GM12878 (cell line): ENCODE results near the gene USP14. TPM values are rescaled to one million over a fixed set of nuclear protein-coding genes. Genes with fewer than 3 reads are reported as not detected.

Experiments
- ATAC-seq: fragments of 200-7000 bp; cut with Tn5 transposase; 3 replicates; pipeline ENCODE4 v1.9.1; 2020; ENCODE audit warnings: mild to moderate bottlenecking, moderate library complexity
- BruUV-seq: library from RNA; stranded (reverse); fragments of 400-500 nt; replicated peaks from 2 replicates; lab custom pipeline; 2021; lab: Mats Ljungman, UMichigan
- CTCF ChIA-PET: fragments of 300-600 bp; sonication (Branson Sonifier 250); formaldehyde crosslinking; extraction: SDS; loops from one replicate; lab custom pipeline; 2021; ENCODE audit warnings: inconsistent platforms; lab: Yijun Ruan, JAX
- POLR2A ChIA-PET: fragments of 350-600 bp; formaldehyde crosslinking; extraction: SDS; loops from one replicate; lab custom pipeline; 2021; ENCODE audit warnings: inconsistent platforms; lab: Charles Lee
- RAD21 ChIA-PET: fragments of 300-600 bp; sonication (Branson Sonifier 250); formaldehyde crosslinking; loops from one replicate; lab custom pipeline; 2023; ENCODE audit warnings: antibody characterized with exemption; ENCODE audit not compliant: unreplicated experiment; lab: Charles Lee
- SMC1A ChIA-PET: fragments of 300-600 bp; sonication (Branson Sonifier 250); formaldehyde crosslinking; loops from one replicate; lab custom pipeline; 2023; ENCODE audit not compliant: unreplicated experiment, uncharacterized antibody; lab: Charles Lee
- DNase-seq: peaks from one replicate; pipeline ENCODE4 v3.0.0-alpha.2; 2011; ENCODE audit warnings: low read depth, low spot score
- FAIRE-seq: peaks from 3 replicates; lab custom pipeline; 2011; peaks lifted over from hg19 to GRCh38; lab: Jason Lieb, UNC
- H2AFZ ChIP-seq: 2 replicates; pipeline ENCODE4 v1.6.0; 2011; ENCODE audit warnings: low read depth, low read length, control low read depth; ENCODE audit not compliant: control insufficient read depth
- H3K27ac ChIP-seq: 2 replicates; pipeline ENCODE4 v1.5.1; 2011; ENCODE audit warnings: control low read depth; ENCODE audit not compliant: control insufficient read depth, insufficient read depth
- H3K27me3 ChIP-seq, 2 experiments: replicated peaks in 1 of 2; 2 replicates each; pipeline versions ENCODE4 v1.6.0 to v1.6.1; 2011; ENCODE audit warnings: low read length in 1 of 2; ENCODE audit not compliant: control insufficient read depth in 2 of 2, insufficient read depth in 2 of 2
- H3K36me3 ChIP-seq, 2 experiments: 2 replicates each; pipeline ENCODE4 v1.5.1; 2011; ENCODE audit warnings: low read length in 1 of 2; ENCODE audit not compliant: control insufficient read depth in 2 of 2, insufficient read depth in 2 of 2
- H3K4me1 ChIP-seq: 2 replicates; pipeline ENCODE4 v1.6.1; 2011; ENCODE audit warnings: mild to moderate bottlenecking, low read length, moderate library complexity, mixed read lengths; ENCODE audit not compliant: control insufficient read depth, insufficient read depth
- H3K4me2 ChIP-seq: 2 replicates; pipeline ENCODE4 v1.6.0; 2011; ENCODE audit warnings: control low read depth; ENCODE audit not compliant: control insufficient read depth, insufficient read depth
- H3K4me3 ChIP-seq: fragments of 200-600 bp; sonication (generic); 2 replicates; pipeline ENCODE4 v1.5.1; 2016
- H3K79me2 ChIP-seq: 2 replicates; pipeline ENCODE4 v1.6.0; 2011; ENCODE audit warnings: low read length; ENCODE audit not compliant: control insufficient read depth, insufficient read depth
- H3K9ac ChIP-seq: 2 replicates; pipeline ENCODE4 v1.8.0; 2011; ENCODE audit warnings: low read length, control low read depth, mixed read lengths; ENCODE audit not compliant: control insufficient read depth, insufficient read depth
- H3K9me3 ChIP-seq: replicated peaks from 3 replicates; pipeline ENCODE4 v1.5.1; 2011; ENCODE audit warnings: mild to moderate bottlenecking, low read length; ENCODE audit not compliant: control insufficient read depth, insufficient read depth
- H4K20me1 ChIP-seq: 2 replicates; pipeline ENCODE4 v1.6.0; 2011; ENCODE audit not compliant: control insufficient read depth, insufficient read depth
- ATF2 ChIP-seq: IDR thresholded peaks from 2 replicates; pipeline ENCODE4 v1.6.1; 2012; ENCODE audit warnings: low read length, inconsistent platforms
- CBX5 ChIP-seq: sonication (generic); IDR thresholded peaks from 2 replicates; pipeline ENCODE4 v1.6.1; 2016; ENCODE audit warnings: low read depth, moderate library complexity, mild to moderate bottlenecking, inconsistent platforms
- CEBPB ChIP-seq, 2 experiments: fragments of 150-350 bp in 1 of 2; IDR thresholded peaks; 2 replicates each; pipeline ENCODE4 v1.6.1; 2012 to 2014; ENCODE audit warnings: low read depth in 2 of 2, low read length in 2 of 2, borderline replicate concordance in 1 of 2, inconsistent platforms in 1 of 2
- CREM ChIP-seq: IDR thresholded peaks from 2 replicates; pipeline ENCODE4 v1.6.1; 2014; ENCODE audit warnings: antibody characterized with exemption, low read depth
- EZH2 ChIP-seq: IDR thresholded peaks from 2 replicates; pipeline ENCODE4 v1.6.1; 2012; ENCODE audit warnings: low read depth, mild to moderate bottlenecking, control low read depth, inconsistent platforms, low read length, borderline replicate concordance; ENCODE audit not compliant: control insufficient read depth
- NFYB ChIP-seq: IDR thresholded peaks from 2 replicates; pipeline ENCODE4 v1.6.1; 2011; ENCODE audit warnings: low read depth, mild to moderate bottlenecking, low read length, improper control_type of control experiment, moderate library complexity; ENCODE audit not compliant: insufficient read depth
- REST ChIP-seq: IDR thresholded peaks from 2 replicates; pipeline ENCODE4 v1.6.1; 2012; ENCODE audit warnings: mild to moderate bottlenecking, low read depth, low read length
- SMC3 ChIP-seq: IDR thresholded peaks from 2 replicates; pipeline ENCODE4 v1.6.1; 2011; ENCODE audit warnings: low read length, improper control_type of control experiment, borderline replicate concordance
- SUPT20H ChIP-seq: IDR thresholded peaks from 2 replicates; pipeline ENCODE4 v1.6.1; 2011; ENCODE audit warnings: low read depth, mild to moderate bottlenecking, low read length, moderate library complexity, borderline replicate concordance; ENCODE audit not compliant: control insufficient read depth
- YBX1 ChIP-seq: fragments of 450-650 bp; IDR thresholded peaks from 2 replicates; pipeline ENCODE4 v1.6.1; 2016; ENCODE audit warnings: antibody characterized with exemption
- ZSCAN29 ChIP-seq: fragments of 450-650 bp; IDR thresholded peaks from 2 replicates; pipeline ENCODE4 v1.6.1; 2017; ENCODE audit warnings: mild to moderate bottlenecking, moderate library complexity
- WGBS: methylation state at CpG from one replicate; pipeline ENCODE4 v1.1.6; 2016; ENCODE audit warnings: low lambda C conversion rate; ENCODE audit not compliant: insufficient replicate concordance, insufficient coverage; ENCODE audit errors: missing lambda C conversion rate; 5-methylcytosine and 5-hydroxymethylcytosine counted together
- in situ Hi-C: fragments of 300-500 bp; cut with MboI; formaldehyde crosslinking; loops from 9 replicates; pipeline ENCODE4 v1.14.3; 2018; ENCODE audit warnings: mixed read lengths
- intact Hi-C: fragments of 100-400 bp; cut with micrococcal nuclease; formaldehyde crosslinking; loops from one replicate; pipeline ENCODE4 v1.14.2; 2022; ENCODE audit not compliant: unreplicated experiment
- polyA plus RNA-seq, 11 experiments: library from polyadenylated mRNA; depleted of rRNA in 4 of 11; unstranded in 6 of 11; stranded (reverse) in 5 of 11; fragments of >200 nt; fragmentation: Nextera tagmentation in 4 of 11; fragmentation: Illumina TruSeq in 1 of 11; extraction: Ambion mirVana in 4 of 11; extraction: Trizol in 1 of 11; gene quantifications; 1 replicate in 1 of 11; 2 replicates in 10 of 11; pipeline versions ENCODE4 v1.2.1 to v1.2.3, GENCODE V29; 2011 to 2016; ENCODE audit warnings: inconsistent platforms in 2 of 11, missing spikeins in 2 of 11, low read depth in 1 of 11
- total RNA-seq, 4 experiments: library from RNA; depleted of rRNA in 3 of 4; stranded (reverse); fragments of >200 nt in 3 of 4; fragmentation: Illumina TruSeq in 1 of 4; extraction: Trizol in 1 of 4; gene quantifications; 2 replicates each; pipeline versions ENCODE4 v1.2.1 to v1.2.3, GENCODE V29; 2013 to 2021
- TF ChIP-seq, protein P1 (sequence below): fragments of 450-650 bp; IDR thresholded peaks from 2 replicates; pipeline ENCODE4 v1.6.1; 2017; ENCODE audit warnings: borderline replicate concordance

USP14 gene
- total and polyA plus RNA-seq, 10 of the 15 experiments (the other 5 are each of a cell fraction or from before 2014, with no cell fraction given), result 14.3 to 127 (median 29.6) TPM

- in situ Hi-C loops (no loop called here), intact Hi-C loops (no loop called here)
- Histone ChIP-seq H3K27ac (no peak overlapping the region), H2AFZ (no peak overlapping the region), H3K36me3 (peaks cover 5 to 11% of the 10 kb centered on the region in 2 experiments; a peak in 3 of 4 replicates), H4K20me1 (no peaks in the 10 kb centered on the region), H3K27me3 (no peaks in the 10 kb centered on the region), H3K9ac (no peak overlapping the region), H3K4me2 (no peak overlapping the region), H3K4me3 (no peak overlapping the region), H3K79me2 (no peaks in the 10 kb centered on the region; the same call in 1 of the 2 replicates), H3K9me3 (no peaks in the 10 kb centered on the region), H3K4me1 (no peaks in the 10 kb centered on the region)
- no TSS peak for BruUV-seq
- FAIRE-seq (no peak), ATAC-seq (no peak), DNase-seq (no peak)
- ChIA-PET RAD21 (no interaction called here), POLR2A (interaction anchor here (0.7 kb wide), 1 partner anchor 8 kb away, joined by 3 read pairs; no protein-coding TSS in a partner anchor), SMC1A (no interaction called here), CTCF (interaction anchor here (1.1 kb wide), 1 partner anchor 20 kb away, joined by 3 read pairs; no protein-coding TSS in a partner anchor)
- TF ChIP-seq SUPT20H, result no peak
- TF ChIP-seq REST, result no peak
- no peak for TF ChIP-seq NFYB
- no peak for TF ChIP-seq YBX1
- TF ChIP-seq EZH2, result no peak
- TF ChIP-seq, protein P1, sequence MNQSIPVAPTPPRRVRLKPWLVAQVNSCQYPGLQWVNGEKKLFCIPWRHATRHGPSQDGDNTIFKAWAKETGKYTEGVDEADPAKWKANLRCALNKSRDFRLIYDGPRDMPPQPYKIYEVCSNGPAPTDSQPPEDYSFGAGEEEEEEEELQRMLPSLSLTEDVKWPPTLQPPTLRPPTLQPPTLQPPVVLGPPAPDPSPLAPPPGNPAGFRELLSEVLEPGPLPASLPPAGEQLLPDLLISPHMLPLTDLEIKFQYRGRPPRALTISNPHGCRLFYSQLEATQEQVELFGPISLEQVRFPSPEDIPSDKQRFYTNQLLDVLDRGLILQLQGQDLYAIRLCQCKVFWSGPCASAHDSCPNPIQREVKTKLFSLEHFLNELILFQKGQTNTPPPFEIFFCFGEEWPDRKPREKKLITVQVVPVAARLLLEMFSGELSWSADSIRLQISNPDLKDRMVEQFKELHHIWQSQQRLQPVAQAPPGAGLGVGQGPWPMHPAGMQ, result no peak
- TF ChIP-seq CBX5, result no peak
- TF ChIP-seq ATF2, result no peak
- TF ChIP-seq CEBPB (IDR thresholded peaks at IDR 0.05; ENCODE audit: borderline replicate concordance in 1 of 2, low read depth in 2 of 2, low read length in 2 of 2), result no peak
- no peak for TF ChIP-seq ZSCAN29
- no peak for TF ChIP-seq SMC3
- no peak for TF ChIP-seq CREM
- WGBS, result 94% methylated on average over 5 of the region's 5 CpGs
Observed at GRCh38 chr18:179499-179898, 21.1 kb downstream of the USP14 start.
